Amygdala (tissue), 56 donors: Measurements from ENCODE around the gene PLCXD3.
"Not testable (repeated sequence)": the region's sequence is repeated elsewhere in the genome, so short reads cannot be mapped to it uniquely, and the experiment has no call there.

Experiments
- DNase-seq, 56 donors: peaks; one replicate each; lab custom pipeline; 2025; lab: John Stamatoyannopoulos, UW

The PLCXD3 gene

DNA sequence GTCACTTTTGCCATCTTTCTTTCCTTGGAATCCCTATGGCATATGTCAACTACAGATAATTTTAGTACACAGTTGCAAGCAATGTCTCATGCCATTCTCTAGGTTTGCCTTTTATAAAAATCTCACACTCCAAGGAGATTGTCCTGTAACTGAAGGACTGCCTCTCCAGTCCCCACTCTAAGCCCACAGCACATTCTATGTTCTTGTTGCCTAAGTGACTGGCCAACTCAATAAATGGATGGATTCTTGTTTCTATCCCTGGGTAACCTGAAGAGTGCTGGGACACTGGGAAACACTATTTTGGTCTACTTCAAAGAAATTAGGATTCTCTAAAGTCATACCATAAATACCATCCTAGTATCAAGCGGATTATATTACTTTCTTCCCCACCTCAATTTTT lies 145.0 kb downstream of the PLCXD3 start:
- DNase-seq: no peak

DNA sequence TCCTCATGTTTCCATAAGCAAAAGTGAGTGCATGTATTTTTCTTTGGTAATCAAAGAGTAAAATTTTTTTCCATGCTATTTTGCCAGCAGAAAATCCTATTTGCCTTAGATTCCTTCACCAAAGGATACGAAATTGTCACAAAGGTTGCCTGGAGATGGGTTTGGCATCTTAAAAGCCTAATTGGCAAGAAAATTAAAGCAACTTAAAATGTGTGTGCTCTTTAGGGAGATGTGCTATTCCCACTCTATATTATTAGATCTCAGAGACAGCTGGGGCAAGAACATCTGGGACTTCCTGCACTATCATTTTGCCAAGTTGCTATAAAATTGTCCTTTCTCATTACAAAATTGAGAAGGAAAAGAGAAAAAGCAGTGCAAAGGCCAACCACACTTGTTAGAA lies 146.1 kb downstream of the PLCXD3 start:
- no peak for DNase-seq

DNA sequence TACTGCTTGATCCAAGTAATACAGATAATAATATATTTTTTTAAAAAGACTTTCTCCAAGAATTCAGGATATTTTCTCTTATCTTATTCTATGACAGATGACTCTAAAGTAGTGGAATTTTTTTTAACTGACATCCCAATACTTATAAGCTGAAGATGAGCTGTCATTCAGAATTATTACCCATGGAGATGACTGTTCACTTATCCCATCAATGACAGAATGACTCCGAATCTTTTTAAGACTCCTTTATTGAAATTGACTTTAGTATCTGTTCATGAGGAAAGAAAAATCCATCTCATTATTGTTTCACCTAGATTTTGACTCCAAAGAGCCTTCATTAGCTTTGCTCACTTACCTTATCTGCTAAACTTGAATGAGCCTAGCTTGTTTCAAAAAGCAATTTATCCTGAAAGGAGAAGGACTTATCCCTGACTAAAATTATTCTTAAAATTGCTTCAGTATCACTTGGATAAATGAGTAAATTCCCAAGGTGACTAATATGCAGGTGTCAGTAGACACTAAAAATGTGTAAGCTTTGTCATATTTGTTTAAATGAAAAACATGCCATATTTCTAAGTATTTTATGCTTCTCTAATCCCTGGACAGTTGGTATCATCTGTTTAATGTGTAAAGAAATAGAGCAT lies 146.9 kb downstream of the PLCXD3 start:
- DNase-seq: no peak

DNA sequence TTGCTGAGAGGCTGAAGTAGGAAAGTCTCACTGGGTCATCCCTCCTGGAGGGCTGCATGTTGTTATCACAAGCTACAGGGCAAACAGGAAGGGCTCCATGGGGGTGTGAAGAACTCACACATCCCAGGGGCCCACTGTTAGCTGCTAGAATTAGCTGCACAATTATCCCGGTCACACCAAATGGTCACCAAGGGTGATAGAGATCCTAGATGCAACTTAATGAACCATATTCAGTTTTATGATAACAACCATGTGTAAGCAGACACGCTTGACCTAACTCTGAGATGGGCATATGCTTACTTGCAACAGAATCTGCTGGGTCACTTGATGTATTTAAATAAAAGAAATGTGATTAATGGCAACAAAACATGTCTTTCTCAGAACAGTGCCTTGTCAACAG lies 153.6 kb downstream of the PLCXD3 start:
- no peak for DNase-seq

DNA sequence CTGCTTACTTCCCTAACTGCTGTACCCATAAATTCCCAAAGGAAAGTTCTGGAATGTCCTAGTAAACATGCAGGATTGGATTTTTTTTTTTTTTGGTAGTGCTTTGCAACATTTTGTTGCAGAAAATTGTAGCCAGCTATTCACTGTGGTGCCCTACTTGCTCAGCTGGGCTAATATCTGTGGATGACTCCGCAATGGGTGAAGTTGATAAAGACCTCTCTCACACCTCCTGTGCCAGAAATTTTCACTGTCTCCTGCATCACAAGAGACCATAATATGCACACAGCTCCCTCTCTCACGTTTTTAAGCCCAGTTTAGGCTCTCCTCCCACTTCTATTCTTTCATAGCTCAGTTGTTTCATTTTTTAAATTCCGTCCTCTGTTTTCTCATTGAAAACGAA lies 160.6 kb downstream of the PLCXD3 start:
- no peak for DNase-seq

DNA sequence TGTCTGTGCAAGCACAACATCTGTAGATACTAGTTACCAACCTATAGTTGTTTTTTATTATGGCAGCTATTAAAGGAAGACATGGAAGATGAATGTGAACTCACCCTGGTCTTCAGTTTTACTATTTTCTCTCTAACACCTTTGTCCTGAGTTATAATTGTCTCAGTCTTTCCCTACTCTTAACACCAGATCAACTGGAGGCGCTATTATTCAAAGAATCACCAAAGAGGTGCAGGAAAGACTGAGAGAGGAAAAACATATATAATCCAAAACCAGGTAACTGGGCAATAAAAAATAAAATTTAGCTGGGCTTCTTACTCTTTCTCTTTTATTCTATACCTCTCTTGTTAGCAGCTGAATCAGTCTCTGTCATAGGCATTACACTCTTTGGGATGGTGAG lies 162.8 kb downstream of the PLCXD3 start:
- DNase-seq: no peak

DNA sequence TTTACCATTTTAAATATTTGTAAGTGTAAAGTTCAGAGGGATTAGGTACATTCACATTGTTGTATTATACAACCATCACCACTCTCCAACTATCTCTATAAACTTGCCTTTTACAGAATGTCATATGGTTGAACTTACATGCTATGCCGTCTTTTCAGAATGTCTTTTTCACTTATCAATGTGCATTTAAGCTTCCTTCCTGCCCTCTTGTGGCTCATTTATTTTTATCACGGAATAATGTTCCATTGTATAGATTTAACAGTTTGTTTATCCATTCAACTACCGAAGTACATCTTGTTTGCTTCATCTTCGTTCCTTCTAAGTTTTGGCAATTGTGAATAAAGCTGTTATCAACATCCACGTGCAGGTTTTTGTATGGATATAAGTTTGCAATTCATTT lies 163.8 kb downstream of the PLCXD3 start:
- DNase-seq: no peak

DNA sequence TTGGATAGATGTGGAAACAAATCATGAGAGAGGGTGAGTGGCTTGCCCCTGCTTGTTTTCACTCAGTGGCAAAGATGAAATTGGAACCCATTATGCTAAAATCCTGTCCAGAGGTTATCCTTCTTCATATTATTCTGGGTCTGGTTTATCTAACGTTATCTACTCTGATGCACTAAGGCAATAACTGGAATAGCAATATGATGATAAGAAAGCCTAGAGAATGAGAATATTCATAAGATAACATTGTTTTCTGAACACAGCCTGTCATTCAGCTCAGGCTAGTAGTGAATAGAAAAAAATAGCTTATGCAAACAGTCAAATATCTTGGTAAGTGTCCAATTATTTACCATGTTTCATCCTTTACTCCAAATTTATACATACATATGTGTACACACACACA lies 165.1 kb downstream of the PLCXD3 start:
- DNase-seq: no peak

DNA sequence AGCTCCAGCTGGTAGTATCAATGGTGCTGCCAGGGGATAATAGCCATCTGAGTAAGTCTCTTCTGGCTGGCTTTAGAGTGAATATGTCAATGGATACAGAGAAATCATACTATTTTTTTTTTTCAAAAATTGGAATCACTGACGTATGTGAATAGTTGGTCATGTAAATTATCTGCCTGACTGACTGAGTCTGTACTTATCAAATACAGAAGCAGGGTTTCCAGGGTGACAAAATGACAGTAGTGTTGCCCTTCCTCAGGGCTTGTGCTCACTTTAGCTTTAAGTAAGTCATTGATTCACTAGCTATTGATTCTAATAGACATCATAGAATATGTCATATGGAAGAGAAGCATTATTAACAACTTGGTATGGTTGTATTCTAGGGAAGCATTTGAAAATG lies 171.1 kb downstream of the PLCXD3 start:
- no peak for DNase-seq

DNA sequence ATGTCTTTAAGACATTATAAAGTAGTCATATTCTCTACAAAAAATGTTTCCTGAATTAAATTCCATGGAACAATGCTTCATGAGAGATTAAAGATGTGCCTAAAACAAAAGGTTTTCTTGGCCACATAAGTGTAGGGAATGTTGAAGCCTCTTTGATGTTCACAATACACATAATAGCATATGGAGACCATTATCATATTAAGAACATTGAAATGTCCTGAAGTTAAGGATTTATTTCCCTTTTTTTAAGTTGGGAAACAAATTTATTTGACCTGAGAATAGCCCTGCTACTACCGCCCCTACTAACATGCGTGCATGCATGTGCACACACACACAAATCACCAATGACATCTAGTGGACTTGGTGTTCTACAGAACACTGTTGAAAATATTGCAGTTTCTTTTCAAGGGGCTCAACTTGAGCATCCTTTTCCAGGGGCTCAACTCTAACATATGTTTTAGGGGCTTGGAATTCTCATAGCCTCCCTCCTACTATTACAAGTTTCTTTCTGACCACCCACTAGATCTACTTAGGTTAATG lies 172.2 kb downstream of the PLCXD3 start:
- DNase-seq: peak in 1 of 56 donors; percentile 3

DNA sequence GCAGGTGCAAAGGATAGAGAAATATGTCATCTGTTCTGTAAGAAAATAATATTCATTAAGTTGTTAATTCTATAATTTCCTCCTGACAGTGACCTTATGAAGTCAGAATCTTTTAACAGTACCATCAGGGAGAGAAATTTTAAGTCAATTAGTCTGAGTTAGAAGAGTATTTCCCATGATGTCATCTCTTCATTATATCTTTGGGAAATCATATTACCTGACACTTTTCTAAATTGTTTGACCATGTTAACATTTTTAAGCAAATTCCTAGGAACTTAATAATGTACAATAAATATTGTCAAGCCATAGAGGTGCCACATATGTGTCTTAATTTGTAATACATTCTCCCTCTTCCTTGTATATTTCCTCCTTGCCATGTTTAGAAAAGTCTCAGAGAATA lies 172.7 kb downstream of the PLCXD3 start:
- no peak for DNase-seq

DNA sequence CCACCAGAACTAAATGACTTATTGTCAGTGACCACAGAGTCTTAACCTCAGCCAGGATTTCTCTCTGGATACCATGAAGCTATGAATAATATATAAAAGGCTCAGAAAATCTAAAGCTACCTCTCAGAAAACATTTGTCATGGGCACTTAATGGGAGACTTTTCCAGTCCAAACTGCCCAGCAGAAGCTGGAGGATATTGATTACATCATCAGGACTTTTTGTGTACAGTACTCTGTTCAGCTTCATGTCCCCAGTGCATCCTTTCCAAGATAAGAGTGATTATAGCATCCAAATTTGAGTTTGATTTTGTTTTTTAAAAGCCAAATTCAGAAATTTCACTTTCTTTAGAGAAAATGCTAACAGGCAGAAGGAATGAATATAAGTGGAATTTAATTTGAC lies 173.2 kb downstream of the PLCXD3 start:
- DNase-seq: no peak

DNA sequence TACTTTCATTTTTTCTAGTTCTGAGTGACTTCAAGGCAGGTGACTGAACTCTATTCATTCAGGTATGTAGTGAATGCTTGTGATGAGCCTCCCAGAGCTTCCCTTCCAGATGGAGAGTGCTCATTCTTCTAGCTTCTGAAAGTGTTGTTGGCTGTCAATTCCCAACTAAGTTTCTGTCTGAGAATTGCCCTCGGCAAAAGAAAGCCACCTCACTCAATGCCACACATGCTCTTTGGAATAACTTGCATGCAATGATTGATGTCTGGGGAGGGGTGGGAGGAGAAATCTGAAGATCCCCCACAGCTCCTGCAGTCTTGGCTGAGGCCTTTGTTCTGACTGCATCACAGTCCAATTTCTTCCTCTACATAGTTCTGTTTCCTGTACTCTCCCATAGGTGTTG lies 173.9 kb downstream of the PLCXD3 start:
- DNase-seq: no peak

DNA sequence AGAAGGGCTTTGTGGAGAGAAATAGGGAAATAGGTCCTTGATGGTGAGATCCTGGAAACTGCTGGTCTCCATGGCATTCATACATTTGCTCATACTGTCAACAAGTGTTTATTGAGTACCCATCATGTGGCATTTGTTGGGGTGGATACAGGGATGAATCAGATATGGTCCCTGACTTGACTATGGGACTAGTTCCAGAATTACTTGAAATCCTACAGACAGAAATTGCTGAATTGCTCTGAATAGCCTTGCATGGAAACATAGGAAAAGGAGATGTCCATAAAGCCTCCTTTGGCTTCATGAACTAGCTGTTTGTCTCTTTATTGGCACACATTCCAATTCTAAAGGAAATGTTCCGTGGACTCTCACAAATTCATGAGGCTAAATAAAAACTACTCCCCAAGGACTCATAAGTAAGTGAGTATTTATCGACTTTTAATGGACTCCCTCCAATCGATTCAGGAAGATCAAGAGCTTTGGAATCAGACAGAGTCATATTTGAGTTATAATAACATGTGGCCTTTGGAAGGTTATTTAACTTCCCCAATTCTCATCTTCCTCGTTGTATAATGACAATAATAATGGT lies 174.7 kb downstream of the PLCXD3 start:
- DNase-seq: no peak

DNA sequence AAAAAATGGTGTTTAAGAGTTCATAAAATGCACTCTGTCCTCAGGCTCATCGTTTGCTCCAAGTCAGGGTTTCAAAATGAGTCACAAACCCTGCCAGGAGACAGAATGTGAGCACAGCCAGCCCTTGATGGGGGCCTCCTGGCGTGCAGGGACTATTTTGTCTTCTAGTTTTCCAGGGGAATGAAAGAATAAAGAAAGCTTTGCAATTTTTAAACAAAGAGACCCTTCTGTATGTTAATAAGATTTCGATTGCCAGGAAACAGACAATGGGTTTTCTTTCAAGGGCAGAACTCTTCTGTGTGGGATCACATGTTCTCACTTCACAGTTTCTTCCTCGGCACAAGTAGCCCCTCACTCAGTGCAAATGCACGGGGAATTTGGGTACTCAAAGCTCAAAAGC lies 175.6 kb downstream of the PLCXD3 start:
- peak in 34 of 56 donors; percentile 1 to 66 (median 20) for DNase-seq

DNA sequence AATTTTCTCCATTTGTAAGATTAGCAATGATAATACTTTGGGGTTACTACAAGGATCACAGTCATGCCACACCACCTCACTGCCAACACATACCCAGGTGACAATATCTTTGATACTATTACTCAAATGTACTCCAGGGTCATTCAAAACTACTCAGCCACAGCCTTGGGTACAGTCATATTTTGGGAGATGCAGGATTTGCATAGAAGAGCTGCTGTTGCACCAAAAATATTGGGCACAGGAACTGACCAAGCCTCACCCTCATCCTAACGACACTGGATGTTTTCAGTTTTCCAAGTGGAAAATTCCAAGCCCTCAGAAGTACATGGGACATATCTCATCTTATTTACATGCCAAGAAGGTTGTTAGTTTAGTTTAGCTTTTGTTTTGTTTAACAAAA lies 176.2 kb downstream of the PLCXD3 start:
- no peak for DNase-seq

DNA sequence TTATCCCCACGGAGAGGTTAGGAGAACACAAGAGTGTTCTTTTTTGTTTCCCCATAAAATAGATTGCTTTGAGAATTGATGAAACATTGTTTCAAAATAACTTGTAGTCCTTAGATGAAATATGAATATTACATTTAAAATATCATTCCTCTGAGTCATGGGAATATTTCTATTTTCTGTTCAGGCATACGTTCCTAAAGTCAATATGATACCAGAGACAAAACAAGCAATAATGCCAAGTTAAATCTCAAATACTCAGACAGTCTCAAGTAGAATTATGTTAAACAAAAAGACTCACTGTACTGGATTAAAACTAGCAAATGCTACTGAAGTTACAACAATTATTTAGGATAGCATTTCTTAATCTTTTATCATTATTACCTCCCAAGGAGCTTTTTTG lies 185.3 kb downstream of the PLCXD3 start:
- DNase-seq: no peak

DNA sequence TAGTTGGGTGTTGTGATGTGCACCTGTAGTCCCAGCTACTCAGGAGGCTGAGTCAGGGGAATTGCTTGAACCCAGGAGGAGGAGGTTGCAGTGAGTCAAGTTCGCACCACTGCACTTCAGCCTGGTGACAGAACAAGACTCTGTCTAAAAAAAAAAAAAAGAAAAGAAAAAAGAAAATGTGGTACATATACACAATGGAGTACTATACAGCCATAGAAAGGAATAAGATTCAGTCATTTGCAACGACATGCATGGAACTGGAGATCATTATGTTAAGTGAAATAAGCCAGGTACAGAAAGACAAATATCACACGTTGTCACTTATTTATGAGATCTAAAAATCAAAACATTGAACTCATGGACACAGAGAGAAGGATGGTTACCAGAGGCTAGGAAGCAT lies 187.6 kb downstream of the PLCXD3 start:
- DNase-seq: not testable (repeated sequence)

DNA sequence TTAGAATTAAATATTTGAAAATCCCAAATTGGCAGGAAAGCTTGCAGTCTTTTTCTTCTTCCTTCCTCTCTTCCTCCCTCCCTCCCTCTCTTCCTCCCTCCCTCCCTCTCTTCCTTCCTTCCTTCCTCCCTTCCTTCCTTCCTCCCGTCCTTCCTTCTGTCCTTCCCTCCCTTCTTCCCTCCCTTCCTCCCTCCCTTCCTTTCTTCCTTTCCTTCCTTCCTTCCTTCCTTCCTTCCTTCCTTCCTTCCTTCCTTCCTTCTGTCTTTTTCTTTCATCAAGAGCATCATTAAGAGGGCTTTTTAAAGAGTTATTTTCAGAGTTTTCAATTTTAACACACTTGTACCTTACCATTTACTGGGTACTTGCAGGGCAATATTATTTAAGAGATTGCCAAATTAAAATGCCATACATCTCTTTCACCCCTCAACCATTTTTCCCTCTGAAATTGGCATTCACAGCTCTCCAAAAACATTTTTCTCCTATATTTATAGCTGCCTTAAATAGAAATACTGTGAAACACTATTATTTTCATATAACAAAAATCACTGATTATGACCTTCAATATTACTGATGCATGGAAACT lies 197.8 kb downstream of the PLCXD3 start:
- no peak for DNase-seq

DNA sequence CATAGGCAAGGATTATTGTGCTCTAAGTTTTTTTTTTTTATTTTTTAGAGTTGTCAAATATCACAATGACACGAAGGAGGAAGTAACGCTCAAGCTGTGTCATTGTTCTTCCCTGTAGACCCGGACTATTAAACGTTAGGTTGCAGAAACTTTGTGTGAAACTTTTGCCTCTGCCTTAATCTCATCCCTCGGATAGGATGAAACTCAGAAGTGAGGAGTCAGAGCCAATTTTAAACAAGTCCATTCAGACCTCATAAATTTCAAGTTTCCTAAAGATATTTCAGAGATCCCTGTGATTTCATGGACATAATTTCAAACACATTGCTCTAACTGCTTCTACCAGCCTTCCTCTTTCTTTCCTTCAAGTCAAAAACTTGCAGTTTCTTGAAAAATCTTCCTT lies 198.3 kb downstream of the PLCXD3 start:
- no peak for DNase-seq

DNA sequence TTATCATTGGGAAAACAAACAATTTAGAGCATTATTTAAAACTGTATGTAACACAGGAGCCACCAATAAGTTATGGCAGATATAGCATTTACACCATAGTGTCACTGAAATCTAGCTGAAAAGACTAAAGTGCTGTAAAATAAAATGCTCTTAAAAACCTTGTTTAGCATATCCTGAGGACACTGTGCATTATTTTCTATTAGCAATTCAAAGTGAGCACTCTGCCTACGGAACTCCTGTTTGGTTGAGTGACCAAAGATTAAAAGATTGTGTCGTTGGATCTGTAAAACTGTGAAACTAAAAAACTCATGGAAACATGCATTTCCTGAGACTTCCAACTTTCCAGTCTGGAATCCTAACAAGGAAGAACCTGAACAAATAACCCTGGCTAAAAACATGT lies 201.1 kb downstream of the PLCXD3 start:
- DNase-seq: no peak

DNA sequence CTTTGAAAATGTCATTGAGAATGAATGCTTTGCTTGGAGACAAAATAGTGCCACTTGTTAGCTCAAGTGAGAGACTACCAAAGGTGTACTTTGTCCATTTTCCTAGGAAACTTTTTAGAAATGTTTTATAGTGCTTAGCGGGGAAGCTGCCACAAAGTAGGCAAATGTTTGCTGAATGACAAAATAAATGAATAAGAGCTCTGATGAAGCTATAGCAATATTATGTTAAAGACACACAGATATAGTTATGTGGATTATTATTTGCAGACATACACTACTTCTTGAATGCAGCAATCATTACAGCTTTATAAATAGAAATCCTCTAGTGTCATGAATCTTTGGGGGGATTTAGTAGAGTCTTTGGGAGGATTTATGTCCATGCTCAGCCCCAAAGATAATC lies 204.4 kb downstream of the PLCXD3 start:
- DNase-seq: no peak
